Colonic mucosa (tissue), 4 donors: ENCODE results near the gene LDLRAD3. TPM values are rescaled to one million over a fixed set of nuclear protein-coding genes. Genes with fewer than 3 reads are reported as not detected.

Experiments used
- DNase-seq: peaks from one replicate; pipeline ENCODE4 v3.0.0-alpha.2; 2020
- H3K27ac ChIP-seq: fragments of 200-600 bp; one replicate; pipeline ENCODE4 v1.8.0; 2021
- H3K27me3 ChIP-seq: fragments of 200-600 bp; one replicate; pipeline ENCODE4 v1.8.0; 2021
- H3K36me3 ChIP-seq: fragments of 200-600 bp; one replicate; pipeline ENCODE4 v1.8.0; 2021
- H3K4me1 ChIP-seq: fragments of 200-600 bp; one replicate; pipeline ENCODE4 v1.8.0; 2021; ENCODE audit warnings: mild to moderate bottlenecking
- H3K4me3 ChIP-seq: fragments of 200-600 bp; one replicate; pipeline ENCODE4 v1.8.0; 2021
- H3K9ac ChIP-seq, 2 donors: one replicate each; pipeline ENCODE4 v1.7.0; 2013; ENCODE audit warnings: control low read depth in 2 of 2, low read depth in 2 of 2, low read length in 2 of 2
- H3K9me3 ChIP-seq: fragments of 200-600 bp; one replicate; pipeline ENCODE4 v1.8.0; 2021
- CTCF ChIP-seq: fragments of 200-600 bp; IDR thresholded peaks from one replicate; pipeline ENCODE4 v1.8.0; 2022; ENCODE audit warnings: antibody characterized with exemption, mild to moderate bottlenecking
- intact Hi-C: fragments of 100-400 bp; cut with DNase I; formaldehyde crosslinking; loops from one replicate; pipeline ENCODE4 v1.14.1; 2022
- total RNA-seq, 2 donors: library from RNA; stranded (reverse); fragmentation: NEBNext Ultra II Directional in 1 of 2; extraction: Animal tissue kit (Norgen Biotek cat#: 25700) in 1 of 2; gene quantifications; one replicate each; pipeline ENCODE4 v1.2.1, GENCODE V29; 2021
- donor health status: healthy.
- donor health status: DM: no; HTN: no; CAD: no.
- donor health status: DM: no; HTN: no; CAD: no.

The LDLRAD3 gene
- total RNA-seq, 2 donors from 2014 or later: 1.9 to 2.9 TPM

- no peak for TF ChIP-seq CTCF
- intact Hi-C loops: loop anchor here (10.0 kb wide), 2 partner anchors 310 to 520 kb away; partner anchors contain the start of gene FJX1
Observed at GRCh38 chr11:36135076-36135475, 191.2 kb downstream of the LDLRAD3 start.

GRCh38 chr11:36139767-36140166 is 195.9 kb downstream of the LDLRAD3 start:
- H3K27me3 ChIP-seq: no peaks in the 10 kb centered on the region
- no peak overlapping the region for H3K27ac ChIP-seq
- no peak overlapping the region for H3K4me3 ChIP-seq
- no peak overlapping the region for H3K9ac ChIP-seq
- no peaks in the 10 kb centered on the region for H3K36me3 ChIP-seq
- TF ChIP-seq CTCF: no peak
- no peaks in the 10 kb centered on the region for H3K4me1 ChIP-seq
- intact Hi-C loops: loop anchor here (10.0 kb wide), 2 partner anchors 315 to 525 kb away; partner anchors contain the start of gene FJX1
- H3K9me3 ChIP-seq: no peaks in the 10 kb centered on the region
- DNase-seq: no peak

More at GRCh38 chr11:36135076-36135475, 191.2 kb downstream of the LDLRAD3 start:
- H3K4me3 ChIP-seq: no peak overlapping the region
- no peaks in the 10 kb centered on the region for H3K4me1 ChIP-seq
- H3K9ac ChIP-seq: no peak overlapping the region
- no peak for DNase-seq
- no peaks in the 10 kb centered on the region for H3K36me3 ChIP-seq
- no peaks in the 10 kb centered on the region for H3K27me3 ChIP-seq
- no peak overlapping the region for H3K27ac ChIP-seq
- H3K9me3 ChIP-seq: no peaks in the 10 kb centered on the region

DNA sequence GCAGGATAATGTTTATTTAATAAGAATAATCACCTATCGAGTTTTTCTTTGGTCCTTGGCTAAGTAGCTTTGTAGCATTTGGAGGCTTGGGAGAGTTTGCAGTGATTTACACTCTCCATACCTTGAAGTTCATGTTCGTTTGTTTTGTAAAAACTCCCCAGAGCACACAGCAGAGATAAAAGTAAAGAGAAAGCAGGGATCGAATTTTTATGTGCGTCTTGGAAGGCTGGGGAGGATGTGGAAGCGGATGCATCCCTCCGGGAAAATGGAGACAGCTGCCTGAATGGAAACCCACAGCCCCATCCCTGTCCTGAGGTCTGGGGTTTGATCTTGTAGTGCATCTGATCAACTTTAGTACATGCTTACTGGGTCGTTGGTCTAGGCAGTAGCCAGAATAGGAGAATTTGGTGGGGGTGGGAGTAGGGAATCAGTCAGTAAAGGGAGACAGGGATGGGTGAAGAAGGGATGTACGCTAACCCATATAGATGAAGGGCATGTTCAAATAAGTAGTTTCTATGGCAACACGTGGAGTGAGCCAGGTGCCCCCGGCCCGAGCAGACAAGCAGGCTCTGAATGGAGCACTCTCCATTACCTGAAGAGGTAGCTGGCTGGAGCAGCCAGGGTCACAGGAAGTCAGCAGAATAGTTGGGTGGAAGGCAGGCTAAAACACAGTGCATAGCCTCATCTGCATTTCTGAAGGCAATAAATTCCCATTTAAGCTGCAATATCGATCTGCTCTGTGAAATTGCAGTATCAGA is 197.5 kb downstream of the LDLRAD3 start:
- H3K4me3 ChIP-seq: no peak overlapping the region
- H3K27ac ChIP-seq: no peak overlapping the region
- intact Hi-C loops: no loop called here
- H3K4me1 ChIP-seq: no peaks in the 10 kb centered on the region
- no peaks in the 10 kb centered on the region for H3K36me3 ChIP-seq
- H3K9me3 ChIP-seq: no peaks in the 10 kb centered on the region
- no peak for TF ChIP-seq CTCF
- DNase-seq: no peak
- no peak overlapping the region for H3K9ac ChIP-seq
- no peaks in the 10 kb centered on the region for H3K27me3 ChIP-seq

DNA sequence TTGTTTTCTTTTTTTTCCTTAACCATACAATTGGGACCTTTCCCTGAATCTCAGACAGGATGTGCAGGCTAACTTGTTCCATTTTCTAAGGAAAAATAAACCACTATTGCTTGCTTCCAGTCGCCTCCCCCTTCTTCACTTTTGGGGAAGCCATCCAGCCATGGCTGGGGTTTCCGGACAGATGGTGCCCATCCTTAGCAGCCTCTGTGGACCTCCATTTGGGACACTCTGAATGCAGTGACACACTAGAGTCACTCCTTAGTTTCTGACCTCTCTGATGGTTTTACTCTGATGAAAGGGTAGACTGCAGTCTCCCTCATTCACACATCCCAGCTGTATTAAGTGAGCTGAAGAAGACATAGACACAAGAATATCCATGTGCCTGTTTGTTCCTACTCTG is 198.1 kb downstream of the LDLRAD3 start:
- Histone ChIP-seq H3K36me3 (no peaks in the 10 kb centered on the region), H3K4me1 (no peaks in the 10 kb centered on the region), H3K27ac (no peak overlapping the region), H3K9me3 (no peaks in the 10 kb centered on the region), H3K27me3 (no peaks in the 10 kb centered on the region), H3K9ac (no peak overlapping the region), H3K4me3 (no peak overlapping the region)
- no peak for DNase-seq
- no peak for TF ChIP-seq CTCF
- intact Hi-C loops: no loop called here

DNA sequence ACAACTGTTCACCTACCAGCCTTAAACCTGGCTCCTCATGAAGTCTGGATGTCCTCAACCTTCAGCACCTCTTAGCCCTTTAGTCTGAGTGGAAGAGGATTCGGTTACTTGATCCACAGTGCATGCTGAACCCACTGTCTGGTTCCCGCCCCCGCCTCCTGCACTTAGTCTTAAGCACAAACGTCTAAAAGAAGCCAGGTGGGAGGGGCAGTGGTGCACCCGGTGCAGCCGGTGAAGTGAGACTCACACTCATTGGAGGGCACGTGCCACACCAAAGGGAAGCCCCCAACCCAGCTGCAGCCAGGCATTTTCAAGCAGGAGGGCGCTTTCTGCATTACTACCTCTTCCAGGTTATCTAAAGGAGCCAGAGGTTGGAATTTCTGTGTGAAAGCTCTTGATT is 198.6 kb downstream of the LDLRAD3 start:
- Histone ChIP-seq H3K9ac (no peak overlapping the region), H3K4me3 (no peak overlapping the region), H3K9me3 (no peaks in the 10 kb centered on the region), H3K36me3 (no peaks in the 10 kb centered on the region), H3K27me3 (no peaks in the 10 kb centered on the region), H3K4me1 (no peaks in the 10 kb centered on the region), H3K27ac (no peak overlapping the region)
- DNase-seq: no peak
- no peak for TF ChIP-seq CTCF
- intact Hi-C loops: no loop called here
